ENCODE results near the gene OR9Q1.
A peak's percentile ranks its signal among the peaks of the same experiment; 100 is the strongest.

OR9Q1 gene

GRCh38 chr11:58067685-58068084 lies 44.0 kb downstream of the OR9Q1 start:
- DNase-seq (ENCODE audit: low read depth): peak; percentile 31
- no peak for TF ChIP-seq CTCF (IDR thresholded peaks at IDR 0.05; ENCODE audit: insufficient read depth, low read depth, low read length, missing control alignments)
- H3K4me3 ChIP-seq (ENCODE audit: low read length): no peak overlapping the region

GRCh38 chr11:58068655-58069054 lies 45.0 kb downstream of the OR9Q1 start:
- H3K4me3 ChIP-seq (ENCODE audit: low read length): no peak overlapping the region
- no peak for DNase-seq (ENCODE audit: low read depth)
- no peak for TF ChIP-seq CTCF (IDR thresholded peaks at IDR 0.05; ENCODE audit: insufficient read depth, low read depth, low read length, missing control alignments)

- DNase-seq (ENCODE audit: low read depth): no peak
- no peak for TF ChIP-seq CTCF (IDR thresholded peaks at IDR 0.05; ENCODE audit: insufficient read depth, low read depth, low read length, missing control alignments)
- H3K4me3 ChIP-seq (ENCODE audit: low read length): no peak overlapping the region
These were observed 46.9 kb downstream of the OR9Q1 start for GRCh38 chr11:58070585-58070984.

GRCh38 chr11:58075781-58076180 lies 52.1 kb downstream of the OR9Q1 start:
- peak; percentile 93 for DNase-seq (ENCODE audit: low read depth)
- H3K4me3 ChIP-seq (ENCODE audit: low read length): no peak overlapping the region
- no peak for TF ChIP-seq CTCF (IDR thresholded peaks at IDR 0.05; ENCODE audit: insufficient read depth, low read depth, low read length, missing control alignments)

- no peak overlapping the region for H3K4me3 ChIP-seq (ENCODE audit: low read length)
- TF ChIP-seq CTCF (IDR thresholded peaks at IDR 0.05; ENCODE audit: insufficient read depth, low read depth, low read length, missing control alignments): no peak
- DNase-seq (ENCODE audit: low read depth): no peak
These were observed 62.8 kb downstream of the OR9Q1 start for GRCh38 chr11:58086528-58086927.

GRCh38 chr11:58097437-58097836 lies 73.8 kb downstream of the OR9Q1 start:
- DNase-seq (ENCODE audit: low read depth): no peak
- no peak for TF ChIP-seq CTCF (IDR thresholded peaks at IDR 0.05; ENCODE audit: insufficient read depth, low read depth, low read length, missing control alignments)
- no peak overlapping the region for H3K4me3 ChIP-seq (ENCODE audit: low read length)

GRCh38 chr11:58121096-58121495 lies 97.4 kb downstream of the OR9Q1 start:
- no peak overlapping the region for H3K4me3 ChIP-seq (ENCODE audit: low read length)
- TF ChIP-seq CTCF (IDR thresholded peaks at IDR 0.05; ENCODE audit: insufficient read depth, low read depth, low read length, missing control alignments): no peak
- DNase-seq (ENCODE audit: low read depth): no peak

Data from epithelial cell of esophagus (primary cell).